DND-41 (cell line): ENCODE data around the gene XRN1.

Source experiments
- EZH2 ChIP-seq: IDR thresholded peaks from 3 replicates; pipeline ENCODE4 v1.6.1; 2012; ENCODE audit warnings: borderline replicate concordance, low read depth, mild to moderate bottlenecking, moderate library complexity, low read length, inconsistent platforms; ENCODE audit not compliant: severe bottlenecking
- TF ChIP-seq, protein P1 (sequence below): IDR thresholded peaks from 2 replicates; pipeline ENCODE4 v1.5.1; 2012; ENCODE audit warnings: borderline replicate concordance, low read length, moderate library complexity, mild to moderate bottlenecking; ENCODE audit not compliant: poor library complexity, severe bottlenecking; ENCODE audit errors: extremely low read depth

DNA sequence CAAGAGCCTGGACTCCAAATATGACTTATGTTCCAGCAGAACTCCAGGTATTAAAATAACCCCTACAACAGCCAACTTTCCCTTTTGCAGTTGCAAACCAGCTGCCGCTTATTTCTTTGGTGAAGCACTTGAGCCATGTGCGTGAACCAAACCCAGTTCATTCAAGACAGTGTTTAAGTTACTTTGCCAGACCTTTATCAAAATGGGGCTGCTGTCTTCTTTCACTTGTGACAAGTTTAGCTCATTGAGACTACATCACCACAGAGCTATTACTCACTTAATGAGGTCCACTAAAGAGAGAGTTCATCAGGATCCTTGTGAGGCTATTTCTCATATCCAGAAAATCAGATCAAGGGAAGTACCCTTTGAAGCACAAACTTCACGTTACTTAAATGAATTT, 2.4 kb upstream of the XRN1 start:
- no peak for TF ChIP-seq EZH2
- TF ChIP-seq, protein P1, sequence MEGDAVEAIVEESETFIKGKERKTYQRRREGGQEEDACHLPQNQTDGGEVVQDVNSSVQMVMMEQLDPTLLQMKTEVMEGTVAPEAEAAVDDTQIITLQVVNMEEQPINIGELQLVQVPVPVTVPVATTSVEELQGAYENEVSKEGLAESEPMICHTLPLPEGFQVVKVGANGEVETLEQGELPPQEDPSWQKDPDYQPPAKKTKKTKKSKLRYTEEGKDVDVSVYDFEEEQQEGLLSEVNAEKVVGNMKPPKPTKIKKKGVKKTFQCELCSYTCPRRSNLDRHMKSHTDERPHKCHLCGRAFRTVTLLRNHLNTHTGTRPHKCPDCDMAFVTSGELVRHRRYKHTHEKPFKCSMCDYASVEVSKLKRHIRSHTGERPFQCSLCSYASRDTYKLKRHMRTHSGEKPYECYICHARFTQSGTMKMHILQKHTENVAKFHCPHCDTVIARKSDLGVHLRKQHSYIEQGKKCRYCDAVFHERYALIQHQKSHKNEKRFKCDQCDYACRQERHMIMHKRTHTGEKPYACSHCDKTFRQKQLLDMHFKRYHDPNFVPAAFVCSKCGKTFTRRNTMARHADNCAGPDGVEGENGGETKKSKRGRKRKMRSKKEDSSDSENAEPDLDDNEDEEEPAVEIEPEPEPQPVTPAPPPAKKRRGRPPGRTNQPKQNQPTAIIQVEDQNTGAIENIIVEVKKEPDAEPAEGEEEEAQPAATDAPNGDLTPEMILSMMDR: no peak
